ENCODE measurements around the gene NSUN5. TPM values are rescaled to one million over a fixed set of nuclear protein-coding genes. Genes with fewer than 3 reads are reported as not detected.
"Not testable (repeated sequence)": the region's sequence is repeated elsewhere in the genome, so short reads cannot be mapped to it uniquely, and the experiment has no call there.

The NSUN5 gene
- total RNA-seq, 1 experiment from 2014 or later, result 28.9 TPM

DNA sequence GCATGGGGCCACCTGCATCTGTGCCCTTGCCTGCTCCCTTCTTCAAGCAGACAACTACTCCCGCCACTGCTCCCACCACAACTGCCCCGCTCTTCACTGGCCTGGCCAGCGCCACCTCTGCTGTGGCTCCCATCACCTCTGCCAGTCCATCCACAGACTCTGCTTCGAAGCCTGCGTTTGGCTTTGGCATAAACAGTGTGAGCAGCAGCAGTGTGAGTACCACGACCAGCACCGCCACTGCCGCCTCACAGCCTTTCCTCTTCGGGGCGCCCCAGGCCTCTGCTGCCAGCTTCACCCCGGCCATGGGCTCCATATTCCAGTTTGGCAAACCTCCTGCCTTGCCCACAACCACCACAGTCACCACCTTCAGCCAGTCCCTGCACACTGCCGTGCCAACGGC, 11.4 kb downstream of the NSUN5 start:
- POLR2A ChIA-PET (ENCODE audit: low non-redundant PET); H3K36me3 ChIP-seq (ENCODE audit: insufficient read depth, low read length, poor library complexity, severe bottlenecking); H3K4me3 ChIP-seq (ENCODE audit: low read depth, low read length, poor library complexity, severe bottlenecking); BruUV-seq (replicated peaks); H3K27me3 ChIP-seq (replicated peaks; ENCODE audit: insufficient read depth, low read depth, low read length, poor library complexity); DNase-seq (ENCODE audit: low spot score); H3K9me3 ChIP-seq (ENCODE audit: low read depth, low read length, poor library complexity, severe bottlenecking); H3K4me1 ChIP-seq (ENCODE audit: insufficient read depth, low read length, poor library complexity, severe bottlenecking); CTCF ChIA-PET; intact Hi-C loops (cut with micrococcal nuclease; ENCODE audit: unreplicated experiment); H3K27ac ChIP-seq (ENCODE audit: low read depth, low read length, poor library complexity, severe bottlenecking): not testable (repeated sequence)

DNA sequence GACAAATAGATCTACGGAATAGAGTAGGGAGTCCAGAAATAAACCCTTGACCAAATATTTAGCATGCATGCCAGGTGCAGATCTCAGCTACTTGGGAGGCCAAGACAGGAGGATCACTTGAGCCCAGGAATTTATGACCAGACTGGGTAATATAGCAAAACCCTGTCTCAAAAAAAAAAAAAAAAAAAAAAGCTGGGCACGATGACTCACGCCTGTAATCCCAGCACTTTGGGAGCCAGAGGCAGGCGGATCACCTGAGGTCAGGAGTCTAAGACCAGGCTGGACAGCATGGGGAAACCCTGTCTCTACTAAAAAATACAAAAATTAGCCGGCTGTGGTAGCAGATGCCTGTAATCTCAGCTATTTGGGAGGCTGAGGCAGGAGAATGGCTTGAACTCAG, 31.4 kb downstream of the NSUN5 start:
- H3K27ac ChIP-seq (ENCODE audit: low read depth, low read length, poor library complexity, severe bottlenecking); BruUV-seq (replicated peaks); POLR2A ChIA-PET (ENCODE audit: low non-redundant PET); H3K36me3 ChIP-seq (ENCODE audit: insufficient read depth, low read length, poor library complexity, severe bottlenecking); H3K4me1 ChIP-seq (ENCODE audit: insufficient read depth, low read length, poor library complexity, severe bottlenecking); H3K4me3 ChIP-seq (ENCODE audit: low read depth, low read length, poor library complexity, severe bottlenecking); DNase-seq (ENCODE audit: low spot score); H3K27me3 ChIP-seq (replicated peaks; ENCODE audit: insufficient read depth, low read depth, low read length, poor library complexity); CTCF ChIA-PET; intact Hi-C loops (cut with micrococcal nuclease; ENCODE audit: unreplicated experiment); H3K9me3 ChIP-seq (ENCODE audit: low read depth, low read length, poor library complexity, severe bottlenecking): not testable (repeated sequence)

DNA sequence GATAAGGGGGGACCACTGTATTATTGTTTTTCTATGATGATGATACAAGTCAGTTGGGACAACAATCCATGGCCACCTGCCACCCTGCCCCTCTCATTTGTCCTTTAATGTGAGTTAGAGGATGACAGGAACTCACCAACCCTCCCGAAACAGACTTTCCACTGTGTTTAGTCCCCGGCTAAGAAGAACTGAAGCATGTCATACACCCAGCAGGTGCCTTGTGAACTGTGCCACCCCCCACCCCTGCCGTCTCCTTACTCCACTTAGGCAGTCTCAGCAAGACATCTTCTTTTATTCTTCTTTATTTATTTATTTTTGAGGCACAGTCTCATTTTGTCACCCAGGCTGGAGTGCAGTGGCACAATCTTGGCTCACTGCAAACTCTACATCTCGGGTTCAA, 40.8 kb downstream of the NSUN5 start:
- H3K9me3 ChIP-seq (ENCODE audit: low read depth, low read length, poor library complexity, severe bottlenecking); H3K27ac ChIP-seq (ENCODE audit: low read depth, low read length, poor library complexity, severe bottlenecking); H3K4me3 ChIP-seq (ENCODE audit: low read depth, low read length, poor library complexity, severe bottlenecking); intact Hi-C loops (cut with micrococcal nuclease; ENCODE audit: unreplicated experiment); CTCF ChIA-PET; BruUV-seq (replicated peaks); H3K4me1 ChIP-seq (ENCODE audit: insufficient read depth, low read length, poor library complexity, severe bottlenecking); POLR2A ChIA-PET (ENCODE audit: low non-redundant PET); H3K36me3 ChIP-seq (ENCODE audit: insufficient read depth, low read length, poor library complexity, severe bottlenecking); H3K27me3 ChIP-seq (replicated peaks; ENCODE audit: insufficient read depth, low read depth, low read length, poor library complexity); DNase-seq (ENCODE audit: low spot score): not testable (repeated sequence)

DNA sequence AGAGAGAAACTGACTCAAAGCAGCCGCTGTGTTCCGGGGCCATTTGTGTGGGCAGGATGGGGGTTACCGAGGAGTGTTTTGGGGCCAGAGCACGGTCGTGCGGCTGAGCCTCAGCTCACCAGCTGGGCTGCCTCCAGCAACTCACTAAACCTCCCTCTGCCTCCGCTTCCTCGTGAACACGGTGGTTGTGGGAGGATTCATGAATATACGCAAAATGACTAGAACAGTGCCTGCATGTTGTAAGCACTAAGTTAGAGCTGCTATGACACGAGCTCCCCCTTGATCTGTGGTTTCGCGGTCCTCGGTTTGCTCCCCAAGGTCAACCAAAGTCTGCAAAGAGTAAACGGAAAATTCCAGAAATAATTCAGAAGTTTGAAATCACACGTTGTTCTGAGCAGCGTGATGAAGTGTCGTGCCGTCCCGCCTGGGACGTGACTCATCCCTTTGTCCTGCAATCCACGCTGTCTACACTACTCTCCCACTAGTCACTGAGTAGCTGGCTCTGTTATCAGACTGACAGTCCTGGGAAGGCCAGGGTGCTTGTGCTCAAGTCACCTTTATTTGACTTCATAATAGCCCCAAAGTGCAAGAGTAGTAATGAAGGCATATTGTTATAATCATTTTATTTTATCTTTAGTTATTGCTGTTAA, 41.8 kb downstream of the NSUN5 start:
- H3K4me3 ChIP-seq (ENCODE audit: low read depth, low read length, poor library complexity, severe bottlenecking); CTCF ChIA-PET; POLR2A ChIA-PET (ENCODE audit: low non-redundant PET); H3K27me3 ChIP-seq (replicated peaks; ENCODE audit: insufficient read depth, low read depth, low read length, poor library complexity); H3K27ac ChIP-seq (ENCODE audit: low read depth, low read length, poor library complexity, severe bottlenecking); H3K36me3 ChIP-seq (ENCODE audit: insufficient read depth, low read length, poor library complexity, severe bottlenecking); H3K9me3 ChIP-seq (ENCODE audit: low read depth, low read length, poor library complexity, severe bottlenecking); DNase-seq (ENCODE audit: low spot score); intact Hi-C loops (cut with micrococcal nuclease; ENCODE audit: unreplicated experiment); BruUV-seq (replicated peaks); H3K4me1 ChIP-seq (ENCODE audit: insufficient read depth, low read length, poor library complexity, severe bottlenecking): not testable (repeated sequence)

DNA sequence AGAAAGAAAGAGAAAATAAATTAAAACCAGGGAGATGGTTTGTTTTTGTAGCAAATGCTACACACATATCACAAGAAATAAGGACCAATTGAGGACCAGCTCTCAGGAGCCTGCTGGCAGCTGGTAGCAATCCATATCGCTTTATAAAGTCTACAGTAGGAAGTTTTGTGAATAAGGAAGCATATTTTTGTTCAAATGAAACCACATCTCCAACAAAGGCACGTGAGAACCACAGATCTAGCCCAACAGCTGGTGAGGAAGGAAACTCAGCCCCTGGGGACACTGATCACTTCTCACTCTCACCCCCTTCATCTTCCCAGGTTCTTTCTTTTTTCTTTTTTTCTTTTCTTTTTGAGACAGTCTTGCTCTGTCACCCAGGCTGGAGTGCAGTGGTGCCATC, 46.2 kb downstream of the NSUN5 start:
- CTCF ChIA-PET; H3K36me3 ChIP-seq (ENCODE audit: insufficient read depth, low read length, poor library complexity, severe bottlenecking); H3K4me3 ChIP-seq (ENCODE audit: low read depth, low read length, poor library complexity, severe bottlenecking); H3K4me1 ChIP-seq (ENCODE audit: insufficient read depth, low read length, poor library complexity, severe bottlenecking); H3K27ac ChIP-seq (ENCODE audit: low read depth, low read length, poor library complexity, severe bottlenecking); intact Hi-C loops (cut with micrococcal nuclease; ENCODE audit: unreplicated experiment); DNase-seq (ENCODE audit: low spot score); H3K27me3 ChIP-seq (replicated peaks; ENCODE audit: insufficient read depth, low read depth, low read length, poor library complexity); H3K9me3 ChIP-seq (ENCODE audit: low read depth, low read length, poor library complexity, severe bottlenecking); BruUV-seq (replicated peaks); POLR2A ChIA-PET (ENCODE audit: low non-redundant PET): not testable (repeated sequence)

Other genes starting within 250 kb of the NSUN5 start
- not detected in 2 replicates for gene SPDYE9, start 222.8 kb downstream of the NSUN5 start, total RNA-seq (2021)
- gene TRIM50, start 19.3 kb upstream of the NSUN5 start, total RNA-seq (2021), result not detected in 2 replicates
- not detected in 2 replicates for gene FKBP6, start 19.3 kb upstream of the NSUN5 start, total RNA-seq (2021)
- 1.3 and 1.7 TPM in 2 replicates for gene FZD9, start 125.0 kb upstream of the NSUN5 start, total RNA-seq (2021)
- 122 and 127 TPM in 2 replicates for gene BAZ1B, start 213.5 kb upstream of the NSUN5 start, total RNA-seq (2021)
- 53.0 and 56.3 TPM in 2 replicates for gene BCL7B, start 248.9 kb upstream of the NSUN5 start, total RNA-seq (2021)

Measured in A673 (cell line).